Uterus (tissue), 2 donors: Measurements from ENCODE around the gene C4A.
"Not testable (repeated sequence)": the region's sequence is repeated elsewhere in the genome, so short reads cannot be mapped to it uniquely, and the experiment has no call there.

Experiments
- CTCF ChIP-seq, 4 experiments: fragments of 200-600 bp in 2 of 4; fragments of 450-650 bp in 2 of 4; sonication (generic) in 2 of 4; IDR thresholded peaks; one replicate each; pipeline ENCODE4 v1.5.1; 2016 to 2019; ENCODE audit warnings: antibody characterized with exemption in 4 of 4, mild to moderate bottlenecking in 2 of 4, moderate library complexity in 1 of 4
- POLR2A ChIP-seq, 2 donors: fragments of 450-650 bp; IDR thresholded peaks; one replicate each; pipeline ENCODE4 v1.6.1; 2016; ENCODE audit warnings: antibody characterized with exemption in 2 of 2, mild to moderate bottlenecking in 1 of 2, moderate library complexity in 1 of 2

- TF ChIP-seq CTCF, POLR2A (IDR thresholded peaks at IDR 0.05): not testable (repeated sequence)
Observed at GRCh38 chr6:32042276-32042675, 60.4 kb downstream of the C4A start.
